Osteoblast (primary cell): ENCODE results near the gene CDX2. TPM values are rescaled to one million over a fixed set of nuclear protein-coding genes. Genes with fewer than 3 reads are reported as not detected.
A peak's percentile ranks its signal among the peaks of the same experiment; 100 is the strongest.

Experiments used
- DNase-seq: peaks from one replicate; pipeline ENCODE4 v3.0.0; 2011; ENCODE audit warnings: low spot score, mixed read lengths; ENCODE audit not compliant: insufficient read length; ENCODE audit errors: missing footprints
- H2AFZ ChIP-seq: 2 replicates; pipeline ENCODE4 v1.6.0; 2011; ENCODE audit warnings: mild to moderate bottlenecking, low read length
- H3K27ac ChIP-seq: 2 replicates; pipeline ENCODE4 v1.5.1; 2011; ENCODE audit warnings: mild to moderate bottlenecking, low read depth, low read length, moderate library complexity
- H3K27me3 ChIP-seq: 2 replicates; pipeline ENCODE4 v1.6.0; 2012; ENCODE audit warnings: mild to moderate bottlenecking, control low read depth, inconsistent platforms, low read length, moderate library complexity; ENCODE audit not compliant: insufficient read depth
- H3K36me3 ChIP-seq: 2 replicates; pipeline ENCODE4 v1.5.1; 2011; ENCODE audit warnings: mild to moderate bottlenecking, low read length, control low read depth, moderate library complexity; ENCODE audit not compliant: insufficient read depth
- H3K4me1 ChIP-seq: 2 replicates; pipeline ENCODE4 v1.5.1; 2011; ENCODE audit warnings: mild to moderate bottlenecking, low read length, control low read depth, moderate library complexity; ENCODE audit not compliant: insufficient read depth
- H3K4me2 ChIP-seq: 2 replicates; pipeline ENCODE4 v1.6.0; 2011; ENCODE audit warnings: mild to moderate bottlenecking, low read length; ENCODE audit not compliant: insufficient read depth
- H3K4me3 ChIP-seq: fragments of 200-600 bp; sonication (generic); 3 replicates; pipeline ENCODE4 v1.5.1; 2012; ENCODE audit warnings: mild to moderate bottlenecking, low read length, inconsistent platforms; ENCODE audit not compliant: insufficient read depth
- H3K79me2 ChIP-seq: 2 replicates; pipeline ENCODE4 v1.6.0; 2012; ENCODE audit warnings: mild to moderate bottlenecking, low read length, control low read depth, inconsistent platforms; ENCODE audit not compliant: insufficient read depth
- H3K9me3 ChIP-seq: 2 replicates; pipeline ENCODE4 v1.5.1; 2011; ENCODE audit warnings: low read depth, low read length, control low read depth
- H4K20me1 ChIP-seq: 2 replicates; pipeline ENCODE4 v1.6.0; 2012; ENCODE audit warnings: mild to moderate bottlenecking, low read length, control low read depth; ENCODE audit not compliant: insufficient read depth
- CTCF ChIP-seq: IDR thresholded peaks from 2 replicates; pipeline ENCODE4 v1.5.1; 2011; ENCODE audit warnings: mild to moderate bottlenecking, low read depth, low read length, moderate library complexity; ENCODE audit errors: extremely low read depth
- total RNA-seq: library from RNA; depleted of rRNA; stranded (reverse); fragments of >200 nt; gene quantifications from 2 replicates; pipeline ENCODE4 v1.2.3, GENCODE V29; 2012

Gene CDX2
- not detected in 2 replicates for total RNA-seq

- Histone ChIP-seq H2AFZ (no peak within 1 kb of the TSS), H3K79me2 (no peaks in the 10 kb centered on the region), H3K27me3 (peaks cover 98% of the 10 kb centered on the region), H4K20me1 (no peaks in the 10 kb centered on the region), H3K4me3 (no peak within 1 kb of the TSS), H3K4me1 (no peaks in the 10 kb centered on the region), H3K4me2 (no peak within 1 kb of the TSS), H3K9me3 (no peaks in the 10 kb centered on the region), H3K36me3 (no peaks in the 10 kb centered on the region), H3K27ac (no peak within 1 kb of the TSS)
- no peak for TF ChIP-seq CTCF
- peak; percentile 85 for DNase-seq
These were observed at the start of gene CDX2 for GRCh38 chr13:27969082-27969865. TSS of gene CDX2 (minus strand) at chr13:27969315. CDS start at chr13:27969006, 309 bp downstream.

GRCh38 chr13:28014301-28014700 lies 45.2 kb upstream of the CDX2 start:
- H3K4me3 ChIP-seq, result no peak overlapping the region
- no peak for DNase-seq

GRCh38 chr13:28013482-28013881 lies 44.4 kb upstream of the CDX2 start:
- H3K4me2 ChIP-seq, result no peak overlapping the region
- H3K27me3 ChIP-seq, result no peaks in the 10 kb centered on the region
- H4K20me1 ChIP-seq, result no peaks in the 10 kb centered on the region
- no peaks in the 10 kb centered on the region for H3K9me3 ChIP-seq
- no peak overlapping the region for H3K27ac ChIP-seq
- H3K4me1 ChIP-seq, result no peaks in the 10 kb centered on the region
- H3K4me3 ChIP-seq, result no peak overlapping the region
- no peaks in the 10 kb centered on the region for H3K36me3 ChIP-seq
- no peak overlapping the region for H2AFZ ChIP-seq
- DNase-seq, result no peak
- no peak for TF ChIP-seq CTCF
- H3K79me2 ChIP-seq, result no peaks in the 10 kb centered on the region

More at GRCh38 chr13:28014301-28014700, 45.2 kb upstream of the CDX2 start:
- H3K36me3 ChIP-seq, result no peaks in the 10 kb centered on the region
- no peaks in the 10 kb centered on the region for H4K20me1 ChIP-seq
- no peak overlapping the region for H3K4me2 ChIP-seq
- no peak overlapping the region for H3K27ac ChIP-seq
- H2AFZ ChIP-seq, result no peak overlapping the region
- no peak for TF ChIP-seq CTCF
- no peaks in the 10 kb centered on the region for H3K79me2 ChIP-seq
- H3K4me1 ChIP-seq, result no peaks in the 10 kb centered on the region
- H3K27me3 ChIP-seq, result no peaks in the 10 kb centered on the region
- H3K9me3 ChIP-seq, result no peaks in the 10 kb centered on the region

GRCh38 chr13:28012896-28013295 lies 43.8 kb upstream of the CDX2 start:
- DNase-seq, result no peak
- H3K79me2 ChIP-seq, result no peaks in the 10 kb centered on the region
- no peak for TF ChIP-seq CTCF
- no peak overlapping the region for H2AFZ ChIP-seq
- no peaks in the 10 kb centered on the region for H3K36me3 ChIP-seq
- H3K4me3 ChIP-seq, result no peak overlapping the region
- H3K27ac ChIP-seq, result no peak overlapping the region
- H3K4me2 ChIP-seq, result no peak overlapping the region
- H3K4me1 ChIP-seq, result no peaks in the 10 kb centered on the region
- no peaks in the 10 kb centered on the region for H3K9me3 ChIP-seq
- H4K20me1 ChIP-seq, result no peaks in the 10 kb centered on the region
- H3K27me3 ChIP-seq, result no peaks in the 10 kb centered on the region
